WTC11 (cell line): Measurements from ENCODE around the gene TTC7B. TPM values are rescaled to one million over a fixed set of nuclear protein-coding genes. Genes with fewer than 3 reads are reported as not detected.

ENCODE experiments used
- ATAC-seq: fragments of 200-7000 bp; cut with Tn5 transposase; 2 replicates; pipeline ENCODE4 v1.10.0; 2021; ENCODE audit warnings: mild to moderate bottlenecking, moderate library complexity
- CTCF ChIA-PET: fragments of 300-600 bp; sonication (Branson Sonifier 250); formaldehyde crosslinking; loops from one replicate; lab custom pipeline; 2021; ENCODE audit warnings: antibody characterized with exemption; lab: Charles Lee
- POLR2A ChIA-PET: fragments of 350-600 bp; sonication (Branson Sonifier 250); formaldehyde crosslinking; loops from one replicate; lab custom pipeline; 2021; ENCODE audit warnings: antibody characterized with exemption; lab: Charles Lee
- DNase-seq: peaks from one replicate; pipeline ENCODE4 v3.0.0; 2021; ENCODE audit warnings: low spot score
- H3K27ac Mint-ChIP-seq: 2 replicates; pipeline ENCODE4 v1.8.0; 2021; ENCODE audit warnings: mixed read lengths
- H3K27me3 Mint-ChIP-seq: 2 replicates; pipeline ENCODE4 v1.8.0; 2021; ENCODE audit warnings: low read depth, mild to moderate bottlenecking, moderate library complexity, mixed read lengths
- H3K36me3 Mint-ChIP-seq: 2 replicates; pipeline ENCODE4 v1.8.0; 2021; ENCODE audit warnings: mixed read lengths
- H3K4me1 Mint-ChIP-seq: 2 replicates; pipeline ENCODE4 v1.8.0; 2022; ENCODE audit warnings: mixed read lengths
- H3K4me3 Mint-ChIP-seq: 2 replicates; pipeline ENCODE4 v1.8.0; 2021; ENCODE audit warnings: mild to moderate bottlenecking, moderate library complexity, mixed read lengths
- H3K9me3 Mint-ChIP-seq: 2 replicates; pipeline ENCODE4 v1.8.0; 2021; ENCODE audit warnings: mixed read lengths
- AR ChIP-seq: fragments of 250-450 bp; sonication (Bioruptor Pico); IDR thresholded peaks from 2 replicates; pipeline ENCODE4 v1.9.0; 2021; ENCODE audit warnings: mild to moderate bottlenecking
- ATF1 ChIP-seq: sonication (generic); formaldehyde crosslinking; IDR thresholded peaks from 2 replicates; pipeline ENCODE4 v1.8.1; 2023; ENCODE audit warnings: mild to moderate bottlenecking, moderate library complexity, missing genetic modification reagents
- ESRRA ChIP-seq: sonication (generic); formaldehyde crosslinking; IDR thresholded peaks from 2 replicates; pipeline ENCODE4 v1.8.1; 2022; ENCODE audit warnings: mild to moderate bottlenecking, missing genetic modification reagents, borderline replicate concordance
- FOXP1 ChIP-seq: sonication (generic); formaldehyde crosslinking; IDR thresholded peaks from 2 replicates; pipeline ENCODE4 v1.8.0; 2022; ENCODE audit warnings: missing genetic modification reagents, mild to moderate bottlenecking, moderate library complexity, borderline replicate concordance
- GTF2I ChIP-seq: fragments of 250-450 bp; sonication (Bioruptor Pico); conservative IDR thresholded peaks from 2 replicates; pipeline ENCODE4 v1.4.0; 2021; ENCODE audit warnings: mild to moderate bottlenecking
- HMGA2 ChIP-seq: fragments of 250-450 bp; sonication (Bioruptor Pico); IDR thresholded peaks from 2 replicates; pipeline ENCODE4 v1.4.0; 2021; ENCODE audit warnings: mild to moderate bottlenecking, moderate library complexity
- NFATC4 ChIP-seq: fragments of 250-450 bp; sonication (Bioruptor Pico); IDR thresholded peaks from 2 replicates; pipeline ENCODE4 v1.9.0; 2021; ENCODE audit warnings: mild to moderate bottlenecking
- NR2C2 ChIP-seq: sonication (generic); formaldehyde crosslinking; IDR thresholded peaks from 2 replicates; pipeline ENCODE4 v1.8.0; 2022; ENCODE audit warnings: mild to moderate bottlenecking, missing genetic modification reagents
- OVOL2 ChIP-seq: fragments of 250-450 bp; sonication (Bioruptor Pico); IDR thresholded peaks from 2 replicates; pipeline ENCODE4 v1.9.0; 2021; ENCODE audit warnings: mild to moderate bottlenecking, borderline replicate concordance
- PRRX2 ChIP-seq: fragments of 250-450 bp; sonication (Bioruptor Pico); IDR thresholded peaks from 2 replicates; pipeline ENCODE4 v1.8.0; 2021; ENCODE audit warnings: mild to moderate bottlenecking
- TEAD1 ChIP-seq: sonication (generic); formaldehyde crosslinking; IDR thresholded peaks from 2 replicates; pipeline ENCODE4 v1.8.0; 2022; ENCODE audit warnings: mild to moderate bottlenecking, missing genetic modification reagents
- ZMAT4 ChIP-seq: fragments of 250-450 bp; sonication (Bioruptor Pico); IDR thresholded peaks from 2 replicates; pipeline ENCODE4 v1.9.0; 2021; ENCODE audit warnings: mild to moderate bottlenecking
- ZNF121 ChIP-seq: sonication (generic); formaldehyde crosslinking; IDR thresholded peaks from 2 replicates; pipeline ENCODE4 v1.8.0; 2023; ENCODE audit warnings: missing genetic modification reagents
- ZNF281 ChIP-seq: sonication (generic); formaldehyde crosslinking; IDR thresholded peaks from 2 replicates; pipeline ENCODE4 v1.8.0; 2023; ENCODE audit warnings: mild to moderate bottlenecking, missing genetic modification reagents
- ZNF317 ChIP-seq: sonication (generic); formaldehyde crosslinking; IDR thresholded peaks from 2 replicates; pipeline ENCODE4 v1.8.1; 2023; ENCODE audit warnings: low read depth, mild to moderate bottlenecking, moderate library complexity, missing genetic modification reagents, borderline replicate concordance
- ZNF396 ChIP-seq: fragments of 250-450 bp; sonication (Bioruptor Pico); IDR thresholded peaks from 2 replicates; pipeline ENCODE4 v1.8.0; 2021; ENCODE audit warnings: mild to moderate bottlenecking, moderate library complexity, borderline replicate concordance
- total RNA-seq: library from RNA; stranded (reverse); gene quantifications from 3 replicates; pipeline ENCODE4 v1.2.3, GENCODE V29; 2021

Gene TTC7B
- total RNA-seq, 1 experiment from 2014 or later: 27.6 TPM

GRCh38 chr14:90549794-90550641 lies 266.2 kb downstream of the TTC7B start:
- ATAC-seq (no peak), DNase-seq (no peak)
- POLR2A ChIA-PET: no interaction called here
- Mint-ChIP-seq H3K4me1 (peaks cover 16% of the 10 kb centered on the region), H3K4me3 (no peak overlapping the region), H3K27ac (no peak overlapping the region), H3K27me3 (no peaks in the 10 kb centered on the region), H3K9me3 (peaks cover 5% of the 10 kb centered on the region), H3K36me3 (peaks cover 6% of the 10 kb centered on the region)
- CTCF ChIA-PET: no interaction called here
- TF ChIP-seq ZNF317 (CRISPR knock-in tag) (no peak), OVOL2 (no peak), TEAD1 (CRISPR knock-in tag) (no peak), GTF2I (CRISPR knock-in tag) (no peak), AR (no peak), FOXP1 (CRISPR knock-in tag) (no peak)

- DNase-seq (no peak), ATAC-seq (no peak)
- ChIA-PET CTCF (interaction anchor here (1.2 to 2.9 kb wide), 2 partner anchors 149 to 209 kb away, joined by 3 to 20 read pairs; no protein-coding TSS in a partner anchor), POLR2A (interaction anchor here (0.6 to 0.7 kb wide), 2 partner anchors 85 to 179 kb away, joined by 3 to 7 read pairs; no protein-coding TSS in a partner anchor)
- no peak for TF ChIP-seq ZMAT4
- TF ChIP-seq NR2C2 (CRISPR knock-in tag): no peak
- TF ChIP-seq OVOL2: no peak
- H3K4me3 Mint-ChIP-seq: no peak overlapping the region
- H3K36me3 Mint-ChIP-seq: peaks cover 6% of the 10 kb centered on the region
- peaks cover 13% of the 10 kb centered on the region for H3K4me1 Mint-ChIP-seq
- peaks cover 5% of the 10 kb centered on the region for H3K9me3 Mint-ChIP-seq
- H3K27me3 Mint-ChIP-seq: no peaks in the 10 kb centered on the region
- H3K27ac Mint-ChIP-seq: no peak overlapping the region
These were observed 267.8 kb downstream of the TTC7B start for GRCh38 chr14:90548455-90548854.

- H3K27me3 Mint-ChIP-seq: no peaks in the 10 kb centered on the region
- no peak for DNase-seq
- peaks cover 6% of the 10 kb centered on the region for H3K36me3 Mint-ChIP-seq
- H3K4me1 Mint-ChIP-seq: peaks cover 13% of the 10 kb centered on the region
- POLR2A ChIA-PET: no interaction called here
- TF ChIP-seq ZNF121 (CRISPR knock-in tag) (no peak), HMGA2 (no peak), ZMAT4 (no peak), ESRRA (CRISPR knock-in tag) (no peak), NFATC4 (no peak), ZNF317 (CRISPR knock-in tag) (no peak), ZNF281 (no peak), PRRX2 (CRISPR knock-in tag) (no peak), ZNF396 (CRISPR knock-in tag) (no peak), ATF1 (CRISPR knock-in tag) (no peak)
- no peak for ATAC-seq
- CTCF ChIA-PET: interaction anchor here (1.2 to 2.9 kb wide), 2 partner anchors 149 to 210 kb away, joined by 3 to 20 read pairs; no protein-coding TSS in a partner anchor
- H3K27ac Mint-ChIP-seq: no peak overlapping the region
- peaks cover 5% of the 10 kb centered on the region for H3K9me3 Mint-ChIP-seq
- no peak overlapping the region for H3K4me3 Mint-ChIP-seq
These were observed 268.3 kb downstream of the TTC7B start for GRCh38 chr14:90547968-90548367.
